Endothelial cell of umbilical vein (primary cell): ENCODE data around the gene GMEB2. TPM values are rescaled to one million over a fixed set of nuclear protein-coding genes. Genes with fewer than 3 reads are reported as not detected.

ENCODE experiments used
- BruUV-seq: library from RNA; stranded (reverse); fragments of 400-500 nt; replicated peaks from 2 replicates; lab custom pipeline; 2021; lab: Mats Ljungman, UMichigan
- CTCF ChIA-PET: fragments of 300-600, 350-600 bp; sonication (Branson Sonifier 250); formaldehyde crosslinking; loops from one replicate; lab custom pipeline; 2021; ENCODE audit warnings: antibody characterized with exemption, inconsistent platforms; lab: Charles Lee
- POLR2A ChIA-PET: fragments of 300-600, 350-600 bp; sonication (Branson Sonifier 250); formaldehyde crosslinking; loops from one replicate; lab custom pipeline; 2021; ENCODE audit warnings: antibody characterized with exemption, inconsistent platforms; lab: Charles Lee
- DNase-seq: peaks from one replicate; pipeline ENCODE4 v3.0.0-alpha.2; 2011; ENCODE audit warnings: low read depth, low spot score
- FAIRE-seq: peaks from 2 replicates; lab custom pipeline; 2011; peaks lifted over from hg19 to GRCh38; lab: Jason Lieb, UNC
- H2AFZ ChIP-seq: 2 replicates; pipeline ENCODE4 v1.6.0; 2012; ENCODE audit warnings: low read depth, low read length, control low read depth, inconsistent platforms
- H3K27ac ChIP-seq: 2 replicates; pipeline ENCODE4 v1.5.1; 2011; ENCODE audit warnings: low read depth, mild to moderate bottlenecking, control low read depth, low read length, moderate library complexity; ENCODE audit not compliant: insufficient read depth
- H3K27me3 ChIP-seq, 2 experiments: 2 replicates each; pipeline versions ENCODE4 v1.6.0 to v1.6.1; 2011; ENCODE audit warnings: low read length in 2 of 2, mixed read lengths in 1 of 2; ENCODE audit not compliant: control insufficient read depth in 2 of 2, insufficient read depth in 2 of 2
- H3K36me3 ChIP-seq, 2 experiments: 2 replicates in 1 of 2; 3 replicates in 1 of 2; pipeline ENCODE4 v1.5.1; 2011; ENCODE audit warnings: low read length in 2 of 2, mild to moderate bottlenecking in 1 of 2, moderate library complexity in 1 of 2; ENCODE audit not compliant: control insufficient read depth in 2 of 2, insufficient read depth in 2 of 2; ENCODE audit errors: extremely low read depth in 1 of 2
- H3K4me1 ChIP-seq: 3 replicates; pipeline ENCODE4 v1.5.1; 2011; ENCODE audit warnings: mild to moderate bottlenecking, low read length; ENCODE audit not compliant: control insufficient read depth, insufficient read depth; ENCODE audit errors: extremely low read depth
- H3K4me2 ChIP-seq: 2 replicates; pipeline ENCODE4 v1.6.1; 2011; ENCODE audit warnings: low read length, control low read depth, mixed read lengths; ENCODE audit not compliant: insufficient read depth
- H3K4me3 ChIP-seq, 3 experiments: fragments of 200-600 bp in 1 of 3; sonication (generic), shearing (Covaris generic) in 1 of 3; replicated peaks in 1 of 3; 2 replicates each; pipeline ENCODE4 v1.5.1; 2011 to 2016; ENCODE audit warnings: control low read depth in 3 of 3, low read length in 3 of 3, mild to moderate bottlenecking in 2 of 3, inconsistent platforms in 1 of 3, low read depth in 1 of 3, moderate library complexity in 1 of 3; ENCODE audit not compliant: insufficient read depth in 1 of 3
- H3K79me2 ChIP-seq: 2 replicates; pipeline ENCODE4 v1.6.0; 2012; ENCODE audit warnings: low read length, inconsistent platforms; ENCODE audit not compliant: control insufficient read depth, insufficient read depth
- H3K9ac ChIP-seq: replicated peaks from 2 replicates; pipeline ENCODE3; 2011; ENCODE audit warnings: low read length, control low read depth; ENCODE audit not compliant: insufficient read depth; ENCODE audit errors: extremely low read depth
- H3K9me1 ChIP-seq: replicated peaks from 3 replicates; pipeline ENCODE4 v1.6.0; 2011; ENCODE audit warnings: mild to moderate bottlenecking, low read length; ENCODE audit not compliant: control insufficient read depth, insufficient read depth; ENCODE audit errors: extremely low read depth
- H3K9me3 ChIP-seq: replicated peaks from 2 replicates; pipeline ENCODE4 v1.5.1; 2012; ENCODE audit warnings: low read length, inconsistent platforms; ENCODE audit not compliant: control insufficient read depth, insufficient read depth
- H4K20me1 ChIP-seq: replicated peaks from 2 replicates; pipeline ENCODE3; 2011; ENCODE audit warnings: mild to moderate bottlenecking, low read length; ENCODE audit not compliant: control insufficient read depth, insufficient read depth; ENCODE audit errors: extremely low read depth
- CTCF ChIP-seq, 2 donors: IDR thresholded peaks; 1 replicate in 1 of 2; 2 replicates in 1 of 2; pipeline ENCODE4 v1.5.1; 2011; ENCODE audit warnings: low read length in 2 of 2, mild to moderate bottlenecking in 2 of 2, moderate library complexity in 2 of 2, control low read depth in 1 of 2, inconsistent platforms in 1 of 2, low read depth in 1 of 2; ENCODE audit not compliant: insufficient read depth in 1 of 2; ENCODE audit errors: extremely low read depth in 1 of 2
- EZH2 ChIP-seq: IDR thresholded peaks from 2 replicates; pipeline ENCODE4 v1.6.1; 2012; ENCODE audit warnings: borderline replicate concordance, low read depth, mild to moderate bottlenecking, moderate library complexity, low read length, inconsistent platforms; ENCODE audit not compliant: severe bottlenecking
- FOS ChIP-seq: IDR thresholded peaks from 2 replicates; pipeline ENCODE4 v1.6.1; 2011; ENCODE audit warnings: mild to moderate bottlenecking, low read length, moderate library complexity, borderline replicate concordance; ENCODE audit not compliant: insufficient read depth
- GATA2 ChIP-seq: IDR thresholded peaks from 2 replicates; pipeline ENCODE4 v1.7.0; 2011; ENCODE audit warnings: low read depth, mild to moderate bottlenecking, moderate library complexity, mixed read lengths, low read length; ENCODE audit not compliant: insufficient read length, insufficient read depth
- JUN ChIP-seq: IDR thresholded peaks from 2 replicates; pipeline ENCODE4 v1.6.1; 2011; ENCODE audit warnings: borderline replicate concordance, low read depth; ENCODE audit not compliant: insufficient read length, insufficient read depth
- MAX ChIP-seq: IDR thresholded peaks from 2 replicates; pipeline ENCODE4 v1.6.1; 2011; ENCODE audit not compliant: insufficient read depth, insufficient read length
- MYC ChIP-seq: IDR thresholded peaks from one replicate; pipeline ENCODE4 v1.6.1; 2011; ENCODE audit warnings: mild to moderate bottlenecking, low read depth, low read length
- POLR2A ChIP-seq: IDR thresholded peaks from 2 replicates; pipeline ENCODE4 v1.6.1; 2012; ENCODE audit warnings: low read depth, mild to moderate bottlenecking, control low read depth, low read length
- POLR2AphosphoS5 ChIP-seq: IDR thresholded peaks from 2 replicates; pipeline ENCODE4 v1.6.1; 2012; ENCODE audit warnings: low read depth, mild to moderate bottlenecking, control low read depth, low read length, moderate library complexity; ENCODE audit not compliant: insufficient read depth
- dilution Hi-C: fragments of 300-500 bp; cut with MboI; formaldehyde crosslinking; loops from one replicate; pipeline ENCODE4 v1.15.0; 2019; ENCODE audit warnings: low sequenced_read_pairs; ENCODE audit not compliant: extremely low pct_ligation_motif_present
- intact Hi-C: fragments of 100-400 bp; cut with micrococcal nuclease; formaldehyde crosslinking; loops from one replicate; pipeline ENCODE4 v1.10.0; 2022
- polyA plus RNA-seq, 4 experiments: library from polyadenylated mRNA; depleted of rRNA in 3 of 4; stranded (reverse) in 3 of 4; unstranded in 1 of 4; fragments of >200 nt; gene quantifications; 2 replicates each; pipeline versions ENCODE4 v1.2.1 to v1.2.3, GENCODE V29; 2011 to 2012; ENCODE audit warnings: missing spikeins in 1 of 4
- total RNA-seq: library from RNA; stranded (reverse); gene quantifications from 2 replicates; pipeline ENCODE4 v1.2.3, GENCODE V29; 2021

The GMEB2 gene
- total and polyA plus RNA-seq, 2 donors (not counting 3 experiments of a cell fraction or from before 2014, with no cell fraction given) = 12.7 to 14.1 TPM

GRCh38 chr20:63576311-63576710 is 50.6 kb downstream of the GMEB2 start:
- Histone ChIP-seq H3K27ac (no peak overlapping the region), H2AFZ (no peak overlapping the region), H3K4me1 (peaks cover 10% of the 10 kb centered on the region), H4K20me1 (no peaks in the 10 kb centered on the region), H3K27me3 (no peaks in the 10 kb centered on the region), H3K4me3 (no peak overlapping the region), H3K79me2 (peaks cover 5% of the 10 kb centered on the region), H3K36me3 (no peaks in the 10 kb centered on the region), H3K9ac (no peak overlapping the region), H3K9me3 (no peaks in the 10 kb centered on the region), H3K4me2 (no peak overlapping the region), H3K9me1 (no peaks in the 10 kb centered on the region)
- DNase-seq (no peak), FAIRE-seq (no peak)
- no peak for TF ChIP-seq JUN
- TF ChIP-seq MAX = no peak
- no TSS peak for BruUV-seq
- intact Hi-C loops (no loop called here), dilution Hi-C loops (no loop called here)
- CTCF ChIA-PET = no interaction called here
- POLR2A ChIA-PET = interaction anchor here (0.7 kb wide), 1 partner anchor 56 kb away, joined by 4 read pairs; the partner anchor contains the start of gene PPDPF

GRCh38 chr20:63574829-63575743 is 51.8 kb downstream of the GMEB2 start:
- DNase-seq = no peak
- H3K9me3 ChIP-seq = no peaks in the 10 kb centered on the region
- H3K27ac ChIP-seq = no peak overlapping the region
- H3K27me3 ChIP-seq = no peaks in the 10 kb centered on the region
- CTCF ChIA-PET = no interaction called here
- dilution Hi-C loops (no loop called here), intact Hi-C loops (loop anchor here (5.0 kb wide), 1 partner anchor 52 kb away; the partner anchor contains the start of gene GMEB2)
- H2AFZ ChIP-seq = peak overlapping the region; percentile 97
- TF ChIP-seq CTCF (IDR thresholded peaks at IDR 0.05; ENCODE audit: extremely low read depth in 1 of 2, insufficient read depth in 1 of 2, low read depth in 1 of 2, low read length in 2 of 2) = no peak
- no peak for TF ChIP-seq EZH2
- TF ChIP-seq POLR2AphosphoS5 = no peak
- no peak for TF ChIP-seq JUN
- TF ChIP-seq MYC = no peak
- TF ChIP-seq MAX = no peak
- no peak for TF ChIP-seq POLR2A
- TF ChIP-seq FOS = no peak
- no peak for TF ChIP-seq GATA2
- POLR2A ChIA-PET = no interaction called here
- H3K4me1 ChIP-seq = peaks cover 10% of the 10 kb centered on the region
- no peaks in the 10 kb centered on the region for H4K20me1 ChIP-seq
- no peaks in the 10 kb centered on the region for H3K36me3 ChIP-seq
- no peaks in the 10 kb centered on the region for H3K9me1 ChIP-seq
- H3K9ac ChIP-seq = no peak overlapping the region
- no peak overlapping the region for H3K4me2 ChIP-seq
- no peak for FAIRE-seq
- H3K4me3 ChIP-seq = no peak overlapping the region
- BruUV-seq = no TSS peak
- H3K79me2 ChIP-seq = peaks cover 5% of the 10 kb centered on the region
